Ishikawa (cell line): Measurements from ENCODE around the gene RBSN.

Source experiments
- CREB1 ChIP-seq: IDR thresholded peaks from 2 replicates; pipeline ENCODE4 v1.6.1; 2012; ENCODE audit warnings: low read depth
- MAX ChIP-seq: IDR thresholded peaks from 2 replicates; pipeline ENCODE4 v1.6.1; 2012
- TAF1 ChIP-seq: IDR thresholded peaks from 2 replicates; pipeline ENCODE4 v1.6.1; 2012; ENCODE audit warnings: low read depth, mild to moderate bottlenecking
- ZBTB7A ChIP-seq: IDR thresholded peaks from 2 replicates; pipeline ENCODE4 v1.6.1; 2012; ENCODE audit warnings: low read depth

DNA sequence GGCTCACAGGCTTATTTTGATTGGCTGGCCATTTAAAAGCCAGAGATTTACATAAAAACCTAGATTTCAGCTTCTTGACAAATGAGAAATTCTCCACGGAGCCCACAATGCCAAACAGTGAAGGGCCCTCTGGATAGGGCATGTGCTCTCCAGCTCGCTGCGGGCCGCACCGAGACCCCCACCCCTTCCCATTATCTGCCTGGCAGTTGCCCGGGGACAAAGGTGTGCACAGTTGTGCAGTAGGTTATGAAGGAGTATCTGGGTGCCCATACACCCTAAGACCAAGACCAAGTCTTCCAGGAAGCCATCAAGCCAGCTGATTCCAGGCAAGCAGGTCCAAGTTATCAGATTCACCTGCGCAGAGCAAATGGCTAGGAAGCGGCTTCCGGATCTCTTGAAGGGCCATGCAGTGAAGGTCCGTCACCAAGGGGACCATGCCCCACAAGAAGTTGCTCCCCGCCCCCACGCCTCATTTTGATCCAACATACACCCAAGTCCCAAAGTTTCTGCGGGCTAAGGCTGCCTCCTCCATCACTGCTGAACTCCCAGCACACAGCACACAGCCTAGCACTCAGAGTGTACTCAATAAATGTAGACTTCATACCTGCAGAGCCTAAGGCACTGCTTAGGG, 35.2 kb downstream of the RBSN start:
- TF ChIP-seq MAX, result no peak
- TF ChIP-seq TAF1, result no peak
- no peak for TF ChIP-seq ZBTB7A
- no peak for TF ChIP-seq CREB1
